ENCODE results near the gene TRUB2.
"Not testable (repeated sequence)": the region's sequence is repeated elsewhere in the genome, so short reads cannot be mapped to it uniquely, and the experiment has no call there.

Gene TRUB2

DNA sequence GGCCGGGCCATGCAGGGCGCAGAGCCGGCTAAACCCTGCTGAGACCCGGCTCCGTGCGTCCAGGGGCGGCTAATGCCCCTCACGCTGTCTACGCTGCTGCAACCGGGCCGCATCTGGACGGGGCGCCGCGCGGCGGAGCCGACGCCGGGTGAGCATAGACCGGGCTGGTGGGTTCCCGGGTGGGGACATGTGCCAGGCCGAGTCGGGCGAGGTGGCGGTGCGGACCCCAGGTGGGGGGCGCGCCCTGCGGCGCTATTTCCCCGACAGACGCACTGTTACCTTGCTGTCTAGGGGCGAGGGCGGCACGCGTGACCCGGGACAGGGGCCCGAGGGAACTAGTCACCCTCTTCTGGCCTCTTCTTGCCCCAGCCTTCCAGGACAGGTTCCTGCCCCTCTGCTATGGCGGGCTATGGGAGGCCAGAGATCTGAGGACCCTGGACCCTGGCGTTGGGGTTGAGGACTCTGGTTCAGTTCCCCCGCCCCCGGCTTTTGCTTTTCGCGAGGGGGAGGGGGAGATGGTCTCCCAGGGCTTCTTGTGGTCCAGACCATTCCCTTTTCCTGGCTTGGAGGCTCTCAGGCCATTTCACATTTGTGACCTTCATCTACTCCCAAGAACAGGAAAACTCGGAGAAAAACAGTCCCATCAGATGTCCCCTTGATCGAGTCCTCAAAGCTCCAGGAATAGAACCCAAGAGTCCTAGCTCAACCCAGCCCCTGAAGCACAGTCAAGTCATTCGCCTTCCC lies 18.6 kb upstream of the TRUB2 start:
- DNase-seq = no peak

GRCh38 chr9:128339761-128340690 lies 17.8 kb upstream of the TRUB2 start, which contains the start of gene SLC27A4:
SLC27A4 (plus strand) TSS chr9:128340527; CDS start chr9:128343133, 2,606 bp downstream.
- peak; percentile 88 for DNase-seq

DNA sequence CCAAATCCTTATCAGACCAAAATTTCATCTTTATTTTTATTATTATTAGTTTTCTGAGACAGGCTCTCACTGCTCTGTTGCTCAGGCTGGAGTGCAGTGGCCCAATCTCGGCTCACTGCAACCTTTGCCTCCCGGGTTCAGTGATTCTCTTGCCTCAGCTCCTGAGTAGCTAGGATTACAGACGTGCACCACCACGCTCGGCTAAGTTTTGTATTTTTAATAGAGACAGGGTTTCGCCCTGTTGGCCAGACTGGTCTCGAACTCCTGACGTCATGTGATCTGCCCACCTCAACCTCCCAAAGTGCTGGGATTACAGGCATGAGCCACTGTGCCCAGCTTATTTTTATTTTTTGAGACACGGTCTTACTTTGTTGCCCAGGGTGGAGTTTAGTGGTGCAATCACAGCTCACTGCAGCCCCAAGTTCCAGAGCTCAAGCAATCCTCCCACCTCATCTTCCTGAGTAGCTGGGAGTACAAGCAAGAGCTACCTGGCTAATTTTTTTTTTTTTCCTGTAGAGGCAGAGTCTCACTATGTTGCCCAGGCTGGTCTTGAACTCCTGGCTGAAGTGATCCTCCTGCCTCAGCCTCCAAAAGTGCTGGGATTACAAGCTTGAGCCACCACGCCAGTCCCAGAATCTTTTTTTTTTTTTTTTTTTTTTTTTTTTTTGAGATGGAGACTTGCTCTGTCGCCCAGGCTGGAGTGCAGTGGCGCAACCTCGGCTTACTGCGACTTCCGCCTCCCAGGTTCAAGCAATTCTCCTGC lies 16.8 kb upstream of the TRUB2 start:
- DNase-seq = not testable (repeated sequence)

GRCh38 chr9:128337936-128338335 lies 15.7 kb upstream of the TRUB2 start:
- no peak for DNase-seq

DNA sequence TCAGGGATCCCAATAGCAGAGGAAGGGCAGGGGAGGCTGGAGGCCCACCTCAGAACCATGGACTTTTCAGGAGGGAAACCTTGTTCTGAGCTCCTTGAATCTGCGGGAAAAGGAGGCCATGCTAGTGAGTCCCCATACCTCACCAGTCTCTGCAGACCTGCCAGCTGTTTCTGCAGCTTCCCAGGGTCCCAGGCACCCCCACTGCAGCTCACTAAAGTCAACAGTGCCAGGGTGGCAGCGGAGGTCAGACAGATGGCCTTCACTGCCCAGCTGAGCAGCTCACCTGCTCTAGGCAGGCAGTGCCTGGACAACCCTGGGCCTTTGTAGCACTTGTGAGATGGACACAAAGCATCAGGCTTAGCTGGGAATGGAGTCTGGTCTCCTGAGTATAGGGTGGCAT lies 13.7 kb upstream of the TRUB2 start:
- DNase-seq = no peak

DNA sequence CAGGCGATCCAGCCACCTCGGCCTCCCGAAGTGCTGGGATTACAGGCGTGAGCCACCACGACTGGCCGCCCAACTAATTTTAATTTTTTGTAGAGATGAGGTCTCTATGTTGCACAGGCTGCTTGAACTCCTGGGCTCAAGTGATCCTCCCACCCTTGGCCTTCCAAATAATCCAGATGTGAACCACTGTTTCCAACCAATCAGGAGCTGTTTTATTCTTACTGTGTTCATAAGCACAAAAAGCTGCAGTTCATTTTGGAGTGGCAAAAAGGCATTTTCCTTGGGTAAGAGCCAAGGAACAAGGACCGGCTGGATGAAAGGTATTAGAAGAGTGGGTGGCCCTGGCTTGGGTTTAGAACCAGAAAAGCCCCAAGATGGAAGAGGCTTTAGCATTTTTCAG lies 12.9 kb upstream of the TRUB2 start:
- DNase-seq = no peak

- no peak for DNase-seq
Observed at GRCh38 chr9:128333451-128333869, 11.2 kb upstream of the TRUB2 start.

GRCh38 chr9:128325629-128326028 lies 3.4 kb upstream of the TRUB2 start:
- no peak for DNase-seq

GRCh38 chr9:128324401-128324800 lies 2.2 kb upstream of the TRUB2 start:
- DNase-seq = no peak

DNA sequence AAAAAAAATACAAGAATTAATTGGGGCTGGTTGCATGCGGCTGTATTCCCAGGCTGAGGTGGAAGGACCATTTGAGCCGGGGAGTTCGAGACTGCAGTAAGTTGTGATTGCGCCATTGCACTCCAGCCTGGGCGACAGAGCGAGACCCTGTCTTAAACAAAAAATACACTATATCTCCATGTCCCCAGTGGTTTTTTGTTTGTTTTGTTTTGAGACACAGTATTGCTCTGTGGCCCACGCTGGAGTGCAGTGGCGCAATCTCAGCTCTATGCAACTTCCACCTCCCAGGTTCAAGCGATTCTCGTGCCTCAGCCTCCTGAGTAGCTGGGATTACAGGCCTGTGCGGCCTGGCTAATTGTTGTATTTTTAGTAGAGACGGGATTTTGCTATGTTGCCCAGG lies 1.5 kb upstream of the TRUB2 start:
- DNase-seq = no peak

DNA sequence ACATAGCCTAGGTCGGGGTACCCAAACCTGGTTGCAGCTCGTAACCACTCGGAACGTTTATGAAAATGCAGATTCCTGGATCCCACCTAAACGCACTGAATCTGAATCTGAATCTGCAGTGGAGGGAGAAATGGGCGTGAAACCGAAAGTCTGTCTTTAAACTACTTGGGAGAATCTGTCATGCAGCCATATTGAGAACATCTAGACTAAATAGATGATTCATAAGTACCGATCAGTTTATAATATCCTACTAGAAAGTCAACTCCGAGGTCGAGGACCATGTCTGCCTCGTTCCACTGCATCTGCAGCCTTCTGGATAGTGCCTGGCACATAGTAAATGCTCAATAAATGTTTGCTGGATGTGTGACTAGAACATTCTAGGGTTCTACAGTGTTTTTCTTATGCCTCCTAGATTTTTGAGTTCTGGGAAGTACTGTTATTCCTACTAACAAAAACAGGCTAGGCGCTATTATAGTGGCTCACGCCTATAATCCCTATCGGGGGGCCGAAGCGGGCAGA lies 1.0 kb upstream of the TRUB2 start:
- no peak for DNase-seq

DNA sequence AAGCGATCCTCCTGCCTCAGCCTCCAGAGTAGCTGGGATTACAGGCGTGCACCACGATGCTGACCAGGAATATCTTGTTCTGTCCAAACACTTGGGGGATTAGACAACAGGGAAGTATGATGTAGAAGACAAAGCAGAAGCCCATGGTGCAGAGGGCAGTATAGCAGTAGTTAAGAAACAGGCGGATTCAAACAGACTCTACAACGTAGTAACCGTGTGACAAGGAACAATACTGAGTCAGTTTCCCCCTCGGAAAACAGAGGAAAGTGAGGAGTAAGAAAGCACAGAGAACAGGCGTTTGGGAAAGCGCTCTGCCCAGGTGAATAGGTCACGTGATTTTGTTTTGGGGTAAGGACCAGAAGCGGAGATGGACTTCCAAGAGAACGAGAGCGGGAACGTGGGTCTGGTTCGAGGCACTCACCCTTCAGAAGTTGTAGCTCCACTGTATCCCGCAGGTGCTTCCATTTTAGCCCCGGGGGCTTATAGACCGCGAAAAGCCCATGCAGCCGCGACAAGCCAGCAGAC lies 306 bp downstream of the TRUB2 start:
- no peak for DNase-seq

GRCh38 chr9:128321343-128321742 lies 904 bp downstream of the TRUB2 start:
- no peak for DNase-seq

DNA sequence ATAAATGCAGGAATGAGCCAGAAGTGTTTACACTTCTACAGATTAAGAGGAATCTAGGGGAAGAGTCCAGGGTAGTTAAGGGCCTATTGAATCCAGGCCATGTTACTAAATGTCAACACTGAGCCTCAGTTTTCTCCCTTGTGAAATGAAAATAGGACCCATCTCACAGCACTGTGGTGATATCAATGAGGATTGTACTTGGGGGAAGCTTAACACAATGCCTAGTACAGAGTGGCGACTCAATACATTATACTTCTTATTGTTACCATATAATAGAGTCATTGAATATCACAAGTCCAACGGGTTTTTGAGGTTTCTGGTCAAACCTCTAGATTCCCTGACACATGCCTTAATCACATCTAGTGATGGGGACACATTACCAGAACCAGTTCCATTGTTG lies 4.6 kb downstream of the TRUB2 start:
- no peak for DNase-seq

DNA sequence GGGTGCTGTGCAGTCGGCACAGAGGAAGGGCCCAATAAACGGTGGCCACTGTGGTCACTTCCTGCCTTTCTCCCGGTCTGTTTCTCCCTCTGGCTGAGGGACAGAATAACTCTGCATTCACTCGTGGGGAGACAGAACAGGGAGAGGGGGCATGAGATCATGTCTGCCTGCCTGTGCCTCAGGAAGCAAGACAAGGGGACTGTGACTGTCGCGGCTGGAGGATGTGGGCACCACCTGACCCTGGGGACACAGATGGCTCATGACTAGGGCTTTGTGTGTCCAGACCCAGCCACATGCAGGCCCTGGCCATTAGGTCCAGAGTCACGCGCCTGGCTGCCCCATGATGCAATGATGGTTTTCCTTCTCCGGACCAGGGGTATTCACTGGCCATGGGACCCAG lies 5.8 kb downstream of the TRUB2 start:
- DNase-seq = no peak

DNA sequence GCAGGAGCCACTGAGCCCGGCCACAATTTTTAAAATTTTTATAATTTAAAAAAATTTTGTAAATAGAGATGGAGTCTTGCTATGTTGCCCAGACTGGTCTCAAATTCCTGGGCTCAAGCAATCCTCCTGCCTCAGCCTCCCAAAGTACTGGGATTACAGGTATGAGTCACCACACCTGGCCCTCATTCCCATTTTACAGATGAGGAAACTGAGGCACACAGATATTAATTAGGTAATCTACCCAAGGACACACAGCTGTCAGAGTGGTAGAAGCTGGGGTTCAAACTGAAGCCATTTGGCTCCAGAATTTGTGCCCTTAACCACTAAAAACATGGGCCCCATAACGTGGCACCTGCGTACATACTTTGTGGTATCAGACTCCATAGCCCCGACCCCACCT lies 7.5 kb downstream of the TRUB2 start:
- no peak for DNase-seq

DNA sequence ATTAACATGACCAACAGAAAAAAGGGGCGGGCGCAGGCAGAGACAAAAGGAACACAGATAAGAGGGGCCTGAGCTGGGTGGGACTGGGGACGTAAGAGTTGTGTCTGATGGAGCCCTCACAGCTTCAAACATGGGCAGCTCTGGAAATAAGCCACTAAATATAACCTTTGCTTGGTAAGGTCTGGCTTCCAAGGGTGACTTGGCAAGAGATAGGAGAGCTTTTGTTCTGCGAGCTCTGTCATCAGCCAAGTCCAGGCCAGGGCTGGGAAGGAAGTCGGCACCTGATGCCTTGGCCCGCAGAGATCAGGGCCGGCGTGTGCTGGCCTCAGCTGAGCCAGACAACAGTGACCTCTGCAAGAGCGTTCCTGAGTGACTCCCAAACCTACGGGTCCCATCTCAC lies 11.8 kb downstream of the TRUB2 start:
- no peak for DNase-seq

- no peak for DNase-seq
Observed at GRCh38 chr9:128309551-128309950, 12.7 kb downstream of the TRUB2 start.

DNA sequence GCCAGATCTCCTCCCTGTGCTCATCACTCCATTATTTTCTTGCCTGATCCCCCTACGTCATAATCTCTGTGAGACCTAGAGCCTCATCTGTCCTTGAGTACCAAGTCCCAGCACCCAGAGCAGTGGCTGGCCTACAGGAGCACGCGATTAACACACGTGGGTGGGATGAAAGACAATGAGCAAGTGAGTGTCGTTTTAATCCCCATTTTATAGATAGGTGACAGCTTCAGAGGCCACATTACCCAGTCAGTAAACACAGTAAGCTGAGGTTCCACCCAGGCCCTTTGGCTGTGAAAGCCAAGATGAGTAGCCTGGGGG lies 17.3 kb downstream of the TRUB2 start:
- DNase-seq = no peak

DNA sequence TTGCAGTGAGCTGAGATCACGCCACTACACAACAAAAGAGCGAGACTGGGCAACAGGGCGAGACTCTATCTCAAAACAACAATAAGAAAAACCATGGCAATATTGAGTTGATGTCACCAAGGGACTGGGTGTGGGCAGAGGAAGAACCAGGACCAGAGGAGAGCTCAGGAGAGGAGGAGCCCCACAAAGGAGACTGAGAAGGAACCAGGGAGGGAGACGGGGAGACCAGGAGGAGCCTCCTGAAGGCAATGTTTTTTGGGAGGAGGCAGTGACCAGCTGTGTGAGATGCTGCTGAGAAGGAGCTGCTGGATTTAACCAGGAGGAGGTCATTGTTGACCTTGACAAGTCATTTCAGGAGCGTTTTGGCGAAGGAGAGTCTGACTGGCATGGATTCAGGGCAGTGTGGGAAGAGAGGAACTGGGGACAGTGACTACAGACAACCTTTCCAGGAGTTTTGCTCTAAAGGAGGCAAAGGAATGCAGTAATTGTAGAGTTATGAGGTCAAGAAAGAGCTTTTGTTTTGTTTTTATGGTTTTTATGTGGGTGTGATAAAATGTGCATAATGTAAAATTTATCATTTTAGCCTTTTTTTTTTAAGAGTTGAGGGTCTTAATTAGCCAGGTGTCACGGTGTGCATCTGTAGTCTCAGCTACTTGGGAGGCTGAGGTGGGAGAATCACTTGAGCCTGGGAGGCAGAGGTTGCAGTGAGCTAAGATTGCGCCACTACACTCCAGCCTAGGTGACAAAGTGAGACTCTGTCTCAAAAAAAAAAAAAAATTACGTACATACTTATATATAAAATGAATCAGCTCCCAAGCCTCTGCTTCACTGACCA lies 17.9 kb downstream of the TRUB2 start:
- DNase-seq = no peak

- no peak for DNase-seq
Observed at GRCh38 chr9:128298535-128299482, 23.4 kb downstream of the TRUB2 start.

Measured in CD4-positive, alpha-beta T cell treated with Interleukin-6 for 4 hours (primary cell).